GM12878 (cell line): ENCODE data around the gene ACACB. TPM values are rescaled to one million over a fixed set of nuclear protein-coding genes. Genes with fewer than 3 reads are reported as not detected.

Experiments used
- CEBPB ChIP-seq, 2 experiments: fragments of 150-350 bp in 1 of 2; IDR thresholded peaks; 2 replicates each; pipeline ENCODE4 v1.6.1; 2012 to 2014; ENCODE audit warnings: low read depth in 2 of 2, low read length in 2 of 2, borderline replicate concordance in 1 of 2, inconsistent platforms in 1 of 2
- HDAC6 ChIP-seq: fragments of 200-600 bp; sonication (generic); IDR thresholded peaks from one replicate; pipeline ENCODE4 v1.8.0; 2017; ENCODE audit warnings: antibody characterized with exemption; ENCODE audit not compliant: unreplicated experiment
- KAT2A ChIP-seq: conservative IDR thresholded peaks from 2 replicates; pipeline ENCODE4 v1.6.1; 2011; ENCODE audit warnings: low read depth, low read length; ENCODE audit not compliant: control insufficient read depth
- MLLT1 ChIP-seq: fragments of 450-650 bp; IDR thresholded peaks from 2 replicates; pipeline ENCODE4 v1.6.1; 2016; ENCODE audit warnings: mild to moderate bottlenecking
- NFYA ChIP-seq: IDR thresholded peaks from 2 replicates; pipeline ENCODE4 v1.6.1; 2011; ENCODE audit warnings: low read depth, mild to moderate bottlenecking, low read length, improper control_type of control experiment, borderline replicate concordance
- POLR2AphosphoS2 ChIP-seq: IDR thresholded peaks from 2 replicates; pipeline ENCODE4 v1.6.1; 2011; ENCODE audit warnings: low read depth, mild to moderate bottlenecking, low read length, improper control_type of control experiment, moderate library complexity
- SMARCA5 ChIP-seq: fragments of 450-650 bp; IDR thresholded peaks from 2 replicates; pipeline ENCODE4 v1.6.1; 2017; ENCODE audit warnings: mild to moderate bottlenecking
- SMC3 ChIP-seq: IDR thresholded peaks from 2 replicates; pipeline ENCODE4 v1.6.1; 2011; ENCODE audit warnings: low read length, improper control_type of control experiment, borderline replicate concordance
- ZBTB11 ChIP-seq: fragments of 450-650 bp; formaldehyde crosslinking; IDR thresholded peaks from 2 replicates; pipeline ENCODE4 v1.5.0; 2022; ENCODE audit warnings: mild to moderate bottlenecking, missing genetic modification characterization
- polyA plus RNA-seq, 11 experiments: library from polyadenylated mRNA; depleted of rRNA in 4 of 11; unstranded in 6 of 11; stranded (reverse) in 5 of 11; fragments of >200 nt; fragmentation: Nextera tagmentation in 4 of 11; fragmentation: Illumina TruSeq in 1 of 11; extraction: Ambion mirVana in 4 of 11; extraction: Trizol in 1 of 11; gene quantifications; 1 replicate in 1 of 11; 2 replicates in 10 of 11; pipeline versions ENCODE4 v1.2.1 to v1.2.3, GENCODE V29; 2011 to 2016; ENCODE audit warnings: inconsistent platforms in 2 of 11, missing spikeins in 2 of 11, low read depth in 1 of 11
- total RNA-seq, 4 experiments: library from RNA; depleted of rRNA in 3 of 4; stranded (reverse); fragments of >200 nt in 3 of 4; fragmentation: Illumina TruSeq in 1 of 4; extraction: Trizol in 1 of 4; gene quantifications; 2 replicates each; pipeline versions ENCODE4 v1.2.1 to v1.2.3, GENCODE V29; 2013 to 2021
- TF ChIP-seq, protein P1 (sequence below): fragments of 450-650 bp; formaldehyde crosslinking; IDR thresholded peaks from 2 replicates; pipeline ENCODE4 v1.4.0; 2020; ENCODE audit warnings: mild to moderate bottlenecking, moderate library complexity
- TF ChIP-seq, protein P2 (sequence below): IDR thresholded peaks from 2 replicates; pipeline ENCODE4 v1.6.1; 2012; ENCODE audit warnings: low read depth, low read length, improper control_type of control experiment
- TF ChIP-seq, protein P3 (sequence below): IDR thresholded peaks from 2 replicates; pipeline ENCODE4 v1.6.1; 2012; ENCODE audit warnings: mild to moderate bottlenecking, low read depth, low read length

Gene ACACB
- total and polyA plus RNA-seq, 10 of the 15 experiments (the other 5 are each of a cell fraction or from before 2014, with no cell fraction given): 0.05 to 1.9 (median 0.38) TPM; not detected in 2

GRCh38 chr12:109139360-109139759, 23.0 kb downstream of the ACACB start (continued):
- TF ChIP-seq, protein P1, sequence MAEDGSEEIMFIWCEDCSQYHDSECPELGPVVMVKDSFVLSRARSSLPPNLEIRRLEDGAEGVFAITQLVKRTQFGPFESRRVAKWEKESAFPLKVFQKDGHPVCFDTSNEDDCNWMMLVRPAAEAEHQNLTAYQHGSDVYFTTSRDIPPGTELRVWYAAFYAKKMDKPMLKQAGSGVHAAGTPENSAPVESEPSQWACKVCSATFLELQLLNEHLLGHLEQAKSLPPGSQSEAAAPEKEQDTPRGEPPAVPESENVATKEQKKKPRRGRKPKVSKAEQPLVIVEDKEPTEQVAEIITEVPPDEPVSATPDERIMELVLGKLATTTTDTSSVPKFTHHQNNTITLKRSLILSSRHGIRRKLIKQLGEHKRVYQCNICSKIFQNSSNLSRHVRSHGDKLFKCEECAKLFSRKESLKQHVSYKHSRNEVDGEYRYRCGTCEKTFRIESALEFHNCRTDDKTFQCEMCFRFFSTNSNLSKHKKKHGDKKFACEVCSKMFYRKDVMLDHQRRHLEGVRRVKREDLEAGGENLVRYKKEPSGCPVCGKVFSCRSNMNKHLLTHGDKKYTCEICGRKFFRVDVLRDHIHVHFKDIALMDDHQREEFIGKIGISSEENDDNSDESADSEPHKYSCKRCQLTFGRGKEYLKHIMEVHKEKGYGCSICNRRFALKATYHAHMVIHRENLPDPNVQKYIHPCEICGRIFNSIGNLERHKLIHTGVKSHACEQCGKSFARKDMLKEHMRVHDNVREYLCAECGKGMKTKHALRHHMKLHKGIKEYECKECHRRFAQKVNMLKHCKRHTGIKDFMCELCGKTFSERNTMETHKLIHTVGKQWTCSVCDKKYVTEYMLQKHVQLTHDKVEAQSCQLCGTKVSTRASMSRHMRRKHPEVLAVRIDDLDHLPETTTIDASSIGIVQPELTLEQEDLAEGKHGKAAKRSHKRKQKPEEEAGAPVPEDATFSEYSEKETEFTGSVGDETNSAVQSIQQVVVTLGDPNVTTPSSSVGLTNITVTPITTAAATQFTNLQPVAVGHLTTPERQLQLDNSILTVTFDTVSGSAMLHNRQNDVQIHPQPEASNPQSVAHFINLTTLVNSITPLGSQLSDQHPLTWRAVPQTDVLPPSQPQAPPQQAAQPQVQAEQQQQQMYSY (CRISPR knock-in tag): no peak
- TF ChIP-seq, protein P2, sequence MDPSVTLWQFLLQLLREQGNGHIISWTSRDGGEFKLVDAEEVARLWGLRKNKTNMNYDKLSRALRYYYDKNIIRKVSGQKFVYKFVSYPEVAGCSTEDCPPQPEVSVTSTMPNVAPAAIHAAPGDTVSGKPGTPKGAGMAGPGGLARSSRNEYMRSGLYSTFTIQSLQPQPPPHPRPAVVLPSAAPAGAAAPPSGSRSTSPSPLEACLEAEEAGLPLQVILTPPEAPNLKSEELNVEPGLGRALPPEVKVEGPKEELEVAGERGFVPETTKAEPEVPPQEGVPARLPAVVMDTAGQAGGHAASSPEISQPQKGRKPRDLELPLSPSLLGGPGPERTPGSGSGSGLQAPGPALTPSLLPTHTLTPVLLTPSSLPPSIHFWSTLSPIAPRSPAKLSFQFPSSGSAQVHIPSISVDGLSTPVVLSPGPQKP: no peak
- TF ChIP-seq KAT2A: no peak
- TF ChIP-seq, protein P3, sequence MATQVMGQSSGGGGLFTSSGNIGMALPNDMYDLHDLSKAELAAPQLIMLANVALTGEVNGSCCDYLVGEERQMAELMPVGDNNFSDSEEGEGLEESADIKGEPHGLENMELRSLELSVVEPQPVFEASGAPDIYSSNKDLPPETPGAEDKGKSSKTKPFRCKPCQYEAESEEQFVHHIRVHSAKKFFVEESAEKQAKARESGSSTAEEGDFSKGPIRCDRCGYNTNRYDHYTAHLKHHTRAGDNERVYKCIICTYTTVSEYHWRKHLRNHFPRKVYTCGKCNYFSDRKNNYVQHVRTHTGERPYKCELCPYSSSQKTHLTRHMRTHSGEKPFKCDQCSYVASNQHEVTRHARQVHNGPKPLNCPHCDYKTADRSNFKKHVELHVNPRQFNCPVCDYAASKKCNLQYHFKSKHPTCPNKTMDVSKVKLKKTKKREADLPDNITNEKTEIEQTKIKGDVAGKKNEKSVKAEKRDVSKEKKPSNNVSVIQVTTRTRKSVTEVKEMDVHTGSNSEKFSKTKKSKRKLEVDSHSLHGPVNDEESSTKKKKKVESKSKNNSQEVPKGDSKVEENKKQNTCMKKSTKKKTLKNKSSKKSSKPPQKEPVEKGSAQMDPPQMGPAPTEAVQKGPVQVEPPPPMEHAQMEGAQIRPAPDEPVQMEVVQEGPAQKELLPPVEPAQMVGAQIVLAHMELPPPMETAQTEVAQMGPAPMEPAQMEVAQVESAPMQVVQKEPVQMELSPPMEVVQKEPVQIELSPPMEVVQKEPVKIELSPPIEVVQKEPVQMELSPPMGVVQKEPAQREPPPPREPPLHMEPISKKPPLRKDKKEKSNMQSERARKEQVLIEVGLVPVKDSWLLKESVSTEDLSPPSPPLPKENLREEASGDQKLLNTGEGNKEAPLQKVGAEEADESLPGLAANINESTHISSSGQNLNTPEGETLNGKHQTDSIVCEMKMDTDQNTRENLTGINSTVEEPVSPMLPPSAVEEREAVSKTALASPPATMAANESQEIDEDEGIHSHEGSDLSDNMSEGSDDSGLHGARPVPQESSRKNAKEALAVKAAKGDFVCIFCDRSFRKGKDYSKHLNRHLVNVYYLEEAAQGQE: no peak
- TF ChIP-seq ZBTB11 (CRISPR knock-in tag): no peak
- no peak for TF ChIP-seq HDAC6
- no peak for TF ChIP-seq MLLT1
- TF ChIP-seq CEBPB (IDR thresholded peaks at IDR 0.05; ENCODE audit: borderline replicate concordance in 1 of 2, low read depth in 2 of 2, low read length in 2 of 2): no peak
- no peak for TF ChIP-seq SMC3
- no peak for TF ChIP-seq POLR2AphosphoS2
- no peak for TF ChIP-seq SMARCA5
- TF ChIP-seq NFYA: no peak
